ENCODE data around the gene BSND. TPM values are rescaled to one million over a fixed set of nuclear protein-coding genes. Genes with fewer than 3 reads are reported as not detected.

Gene BSND
- total RNA-seq, 1 donor from 2014 or later, result not detected

DNA sequence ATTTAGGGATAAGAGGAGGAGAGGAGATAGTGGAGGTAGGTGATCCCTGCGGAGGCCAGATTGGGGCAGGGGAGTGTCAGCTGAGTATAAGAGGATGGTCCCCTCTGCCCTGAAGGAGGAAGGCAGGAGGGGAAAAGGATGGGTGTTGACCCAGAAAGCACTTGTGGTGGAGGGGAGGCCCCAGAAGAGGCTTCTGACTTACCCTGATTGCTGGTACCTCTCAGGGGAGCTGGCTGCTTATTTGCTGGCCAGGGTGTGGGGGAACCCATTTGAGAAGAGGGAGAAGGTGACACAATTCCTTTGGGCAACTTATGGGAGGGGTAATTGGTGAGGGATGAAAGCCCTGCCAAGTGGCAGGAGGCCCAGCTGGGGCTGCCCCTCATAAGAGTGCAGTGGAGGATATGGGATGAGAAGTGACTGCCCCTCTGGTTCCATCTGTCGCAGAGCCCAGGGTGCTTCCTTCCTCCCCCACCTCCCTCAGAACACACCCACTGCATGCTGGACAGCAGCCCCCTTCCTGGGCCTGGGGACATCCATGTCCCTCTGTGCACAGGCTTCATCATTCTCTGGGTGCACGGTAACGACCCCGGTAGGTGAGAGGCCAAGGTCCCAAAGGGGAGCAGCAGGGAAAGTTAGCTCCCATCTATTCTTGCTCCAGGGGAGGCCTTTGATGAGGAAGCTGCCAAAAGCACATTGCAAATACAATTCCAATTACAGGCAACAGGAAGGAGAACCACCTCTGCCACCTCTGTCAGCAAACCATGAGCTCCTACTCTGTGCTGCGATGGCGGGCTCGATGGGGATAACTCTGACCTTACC lies 39.2 kb downstream of the BSND start:
- no peaks in the 10 kb centered on the region for H3K36me3 Mint-ChIP-seq (ENCODE audit: low read depth)
- H3K27me3 Mint-ChIP-seq (ENCODE audit: low read depth), result peaks cover 57% of the 10 kb centered on the region
- peaks cover 22% of the 10 kb centered on the region for H3K4me1 Mint-ChIP-seq (ENCODE audit: low read depth)
- H3K4me3 Mint-ChIP-seq (ENCODE audit: unreplicated experiment), result no peak overlapping the region
- peak; percentile 46 for DNase-seq (ENCODE audit: low spot score)
- no peak overlapping the region for H3K27ac Mint-ChIP-seq (ENCODE audit: unreplicated experiment)
- TF ChIP-seq, protein P1, sequence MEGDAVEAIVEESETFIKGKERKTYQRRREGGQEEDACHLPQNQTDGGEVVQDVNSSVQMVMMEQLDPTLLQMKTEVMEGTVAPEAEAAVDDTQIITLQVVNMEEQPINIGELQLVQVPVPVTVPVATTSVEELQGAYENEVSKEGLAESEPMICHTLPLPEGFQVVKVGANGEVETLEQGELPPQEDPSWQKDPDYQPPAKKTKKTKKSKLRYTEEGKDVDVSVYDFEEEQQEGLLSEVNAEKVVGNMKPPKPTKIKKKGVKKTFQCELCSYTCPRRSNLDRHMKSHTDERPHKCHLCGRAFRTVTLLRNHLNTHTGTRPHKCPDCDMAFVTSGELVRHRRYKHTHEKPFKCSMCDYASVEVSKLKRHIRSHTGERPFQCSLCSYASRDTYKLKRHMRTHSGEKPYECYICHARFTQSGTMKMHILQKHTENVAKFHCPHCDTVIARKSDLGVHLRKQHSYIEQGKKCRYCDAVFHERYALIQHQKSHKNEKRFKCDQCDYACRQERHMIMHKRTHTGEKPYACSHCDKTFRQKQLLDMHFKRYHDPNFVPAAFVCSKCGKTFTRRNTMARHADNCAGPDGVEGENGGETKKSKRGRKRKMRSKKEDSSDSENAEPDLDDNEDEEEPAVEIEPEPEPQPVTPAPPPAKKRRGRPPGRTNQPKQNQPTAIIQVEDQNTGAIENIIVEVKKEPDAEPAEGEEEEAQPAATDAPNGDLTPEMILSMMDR (IDR thresholded peaks at IDR 0.05), result no peak
- no peaks in the 10 kb centered on the region for H3K9me3 Mint-ChIP-seq (ENCODE audit: low read depth)

DNA sequence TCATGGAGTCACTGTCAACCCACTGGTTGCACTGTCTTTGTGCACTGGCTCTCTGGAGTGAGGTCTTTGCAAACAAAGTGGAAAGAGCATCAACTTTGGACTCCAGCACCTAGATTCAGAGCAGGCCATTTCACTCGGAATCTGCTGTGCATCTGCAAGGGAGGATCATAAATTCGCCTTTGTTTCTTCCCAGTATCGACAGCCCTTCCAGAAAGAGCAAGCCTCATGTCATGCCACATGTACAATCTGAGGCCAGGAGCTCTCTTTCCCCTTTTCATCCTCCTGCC lies 39.8 kb downstream of the BSND start:
- Mint-ChIP-seq H3K4me3 (ENCODE audit: unreplicated experiment) (no peak overlapping the region), H3K4me1 (ENCODE audit: low read depth) (peaks cover 22% of the 10 kb centered on the region), H3K36me3 (ENCODE audit: low read depth) (no peaks in the 10 kb centered on the region), H3K27me3 (ENCODE audit: low read depth) (peaks cover 51% of the 10 kb centered on the region), H3K27ac (ENCODE audit: unreplicated experiment) (no peak overlapping the region), H3K9me3 (ENCODE audit: low read depth) (no peaks in the 10 kb centered on the region)
- DNase-seq (ENCODE audit: low spot score), result no peak
- TF ChIP-seq, protein P1 (IDR thresholded peaks at IDR 0.05), result no peak

DNA sequence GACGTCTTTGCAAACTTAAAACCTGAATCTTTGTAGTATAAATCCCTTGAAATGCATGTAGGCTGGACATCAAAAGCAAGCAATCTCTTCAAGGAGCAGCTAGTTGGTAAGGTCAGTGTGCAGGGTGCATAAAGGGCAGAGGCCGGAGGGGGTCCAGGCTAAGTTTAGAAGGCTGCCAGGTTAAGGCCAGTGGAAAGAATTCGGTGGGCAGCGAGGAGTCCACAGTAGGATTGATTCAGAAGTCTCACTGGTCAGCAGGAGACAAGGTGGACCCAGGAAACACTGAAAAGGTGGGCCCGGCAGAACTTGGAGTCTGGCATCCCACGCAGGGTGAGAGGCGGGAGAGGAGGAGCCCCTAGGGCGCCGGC lies 40.2 kb downstream of the BSND start:
- Mint-ChIP-seq H3K9me3 (ENCODE audit: low read depth) (no peaks in the 10 kb centered on the region), H3K4me1 (ENCODE audit: low read depth) (peaks cover 22% of the 10 kb centered on the region), H3K36me3 (ENCODE audit: low read depth) (no peaks in the 10 kb centered on the region), H3K27ac (ENCODE audit: unreplicated experiment) (no peak overlapping the region), H3K4me3 (ENCODE audit: unreplicated experiment) (peak overlapping the region; percentile 69), H3K27me3 (ENCODE audit: low read depth) (peaks cover 50% of the 10 kb centered on the region)
- TF ChIP-seq, protein P1 (IDR thresholded peaks at IDR 0.05), result no peak
- no peak for DNase-seq (ENCODE audit: low spot score)

DNA sequence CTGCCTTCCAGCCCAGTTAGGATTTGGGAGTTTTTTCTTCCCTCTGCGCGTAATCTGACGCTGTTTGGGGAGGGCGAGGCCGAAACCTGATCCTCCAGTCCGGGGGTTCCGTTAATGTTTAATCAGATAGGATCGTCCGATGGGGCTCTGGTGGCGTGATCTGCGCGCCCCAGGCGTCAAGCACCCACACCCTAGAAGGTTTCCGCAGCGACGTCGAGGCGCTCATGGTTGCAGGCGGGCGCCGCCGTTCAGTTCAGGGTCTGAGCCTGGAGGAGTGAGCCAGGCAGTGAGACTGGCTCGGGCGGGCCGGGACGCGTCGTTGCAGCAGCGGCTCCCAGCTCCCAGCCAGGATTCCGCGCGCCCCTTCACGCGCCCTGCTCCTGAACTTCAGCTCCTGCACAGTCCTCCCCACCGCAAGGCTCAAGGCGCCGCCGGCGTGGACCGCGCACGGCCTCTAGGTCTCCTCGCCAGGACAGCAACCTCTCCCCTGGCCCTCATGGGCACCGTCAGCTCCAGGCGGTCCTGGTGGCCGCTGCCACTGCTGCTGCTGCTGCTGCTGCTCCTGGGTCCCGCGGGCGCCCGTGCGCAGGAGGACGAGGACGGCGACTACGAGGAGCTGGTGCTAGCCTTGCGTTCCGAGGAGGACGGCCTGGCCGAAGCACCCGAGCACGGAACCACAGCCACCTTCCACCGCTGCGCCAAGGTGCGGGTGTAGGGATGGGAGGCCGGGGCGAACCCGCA lies 40.8 kb downstream of the BSND start, which contains the start of gene PCSK9:
Gene PCSK9 (plus strand): TSS at position 207 of the 741 bp plus-strand sequence. CDS start 290 bp downstream, at position 497.
- H3K27ac Mint-ChIP-seq (ENCODE audit: unreplicated experiment), result no peak within 1 kb of the TSS
- peaks cover 50% of the 10 kb centered on the region for H3K27me3 Mint-ChIP-seq (ENCODE audit: low read depth)
- no peaks in the 10 kb centered on the region for H3K36me3 Mint-ChIP-seq (ENCODE audit: low read depth)
- DNase-seq (ENCODE audit: low spot score), result peak; percentile 91
- peaks cover 22% of the 10 kb centered on the region for H3K4me1 Mint-ChIP-seq (ENCODE audit: low read depth)
- H3K9me3 Mint-ChIP-seq (ENCODE audit: low read depth), result no peaks in the 10 kb centered on the region
- H3K4me3 Mint-ChIP-seq (ENCODE audit: unreplicated experiment), result peak within 1 kb of the TSS; percentile 69
- TF ChIP-seq, protein P1 (IDR thresholded peaks at IDR 0.05), result peak; percentile 12

DNA sequence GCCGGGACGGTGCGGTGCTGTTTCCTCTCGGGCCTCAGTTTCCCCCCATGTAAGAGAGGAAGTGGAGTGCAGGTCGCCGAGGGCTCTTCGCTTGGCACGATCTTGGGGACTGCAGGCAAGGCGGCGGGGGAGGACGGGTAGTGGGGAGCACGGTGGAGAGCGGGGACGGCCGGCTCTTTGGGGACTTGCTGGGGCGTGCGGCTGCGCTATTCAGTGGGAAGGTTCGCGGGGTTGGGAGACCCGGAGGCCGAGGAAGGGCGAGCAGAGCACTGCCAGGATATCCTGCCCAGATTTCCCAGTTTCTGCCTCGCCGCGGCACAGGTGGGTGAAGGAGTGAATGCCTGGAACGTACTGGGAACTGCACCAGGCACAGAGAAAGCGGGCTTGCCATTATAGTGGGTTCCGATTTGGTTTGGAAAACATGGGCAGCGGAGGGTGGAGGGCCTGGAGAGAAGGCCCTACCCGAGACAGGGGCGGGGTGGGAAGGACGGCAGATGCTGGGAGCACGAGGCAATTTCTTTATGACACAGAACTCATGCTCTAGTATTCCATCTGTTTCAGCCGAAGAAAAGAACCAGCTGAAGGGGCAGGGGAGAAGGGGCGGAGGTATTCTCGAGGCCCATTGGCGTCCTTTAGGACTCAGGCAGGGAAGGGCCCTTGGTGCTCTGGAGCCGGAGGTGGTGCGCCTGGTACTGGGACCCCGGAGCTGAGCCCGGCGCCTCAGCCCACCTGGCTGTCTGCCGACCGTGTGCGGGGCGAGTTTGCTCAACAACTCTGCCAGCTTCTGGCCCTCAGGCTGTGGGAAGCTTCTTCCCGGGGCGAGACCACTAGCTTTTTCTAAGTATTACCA lies 41.6 kb downstream of the BSND start:
- DNase-seq (ENCODE audit: low spot score), result peak; percentile 87
- H3K27me3 Mint-ChIP-seq (ENCODE audit: low read depth), result peaks cover 46% of the 10 kb centered on the region
- H3K36me3 Mint-ChIP-seq (ENCODE audit: low read depth), result no peaks in the 10 kb centered on the region
- peaks cover 22% of the 10 kb centered on the region for H3K4me1 Mint-ChIP-seq (ENCODE audit: low read depth)
- H3K4me3 Mint-ChIP-seq (ENCODE audit: unreplicated experiment), result peak overlapping the region; percentile 69
- TF ChIP-seq, protein P1 (IDR thresholded peaks at IDR 0.05), result no peak
- no peaks in the 10 kb centered on the region for H3K9me3 Mint-ChIP-seq (ENCODE audit: low read depth)
- H3K27ac Mint-ChIP-seq (ENCODE audit: unreplicated experiment), result no peak overlapping the region

All from chondrocyte (in vitro differentiated cells).